T follicular helper cell (primary cell): ENCODE measurements around the gene OR52E2.
"Not testable (repeated sequence)": the region's sequence is repeated elsewhere in the genome, so short reads cannot be mapped to it uniquely, and the experiment has no call there.

Experiments
- DNase-seq: peaks from one replicate; pipeline ENCODE4 v3.0.0-alpha.2; 2020; ENCODE audit warnings: low read depth
- total RNA-seq, 2 experiments: gene quantifications; one replicate each; lab custom pipeline; 2026; lab: John Stamatoyannopoulos, UW

Gene OR52E2
- total RNA-seq: 0 reads per million in 2 experiments

DNA sequence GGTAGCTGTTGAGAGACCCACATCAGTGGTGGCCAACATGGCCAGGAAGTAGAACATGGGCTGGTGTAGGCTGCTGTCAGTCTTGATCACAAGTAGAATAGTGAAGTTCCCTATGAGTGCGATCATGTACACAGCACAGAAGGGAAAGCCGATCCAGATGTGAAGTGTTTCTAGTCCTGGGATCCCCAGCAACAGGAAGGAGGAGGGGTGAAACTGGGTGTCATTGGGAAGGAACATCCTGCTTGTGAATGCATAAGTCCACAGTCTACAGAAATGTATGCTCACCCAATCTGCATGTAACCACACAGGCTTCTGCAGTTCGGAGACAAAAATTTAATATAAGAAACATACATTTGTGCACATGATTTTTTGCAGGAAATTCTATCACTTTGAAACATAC lies at the start of gene OR52E2:
TSS of gene OR52E2 (minus strand) at position 237 of the 400 bp plus-strand sequence. CDS start at position 237, 0 bp downstream.
- no peak for DNase-seq

DNA sequence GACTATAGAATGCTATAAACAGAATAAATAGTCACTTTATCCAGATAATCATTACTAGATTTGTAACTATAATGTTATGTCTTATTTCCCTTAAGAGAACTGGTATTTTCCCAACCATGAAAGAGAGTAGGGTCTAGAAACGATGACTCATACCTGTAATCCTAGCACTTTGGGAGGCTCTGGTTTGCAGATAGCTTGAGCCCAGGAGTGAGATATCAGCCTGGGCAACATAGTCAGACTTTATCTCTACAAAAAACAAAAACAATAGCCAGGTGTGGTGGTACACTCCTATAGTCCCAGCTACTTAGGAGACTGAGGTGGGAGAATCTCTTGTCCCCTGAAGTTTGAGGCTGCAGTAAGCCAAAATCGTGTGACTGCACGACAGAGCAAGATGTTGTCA lies 47.9 kb upstream of the OR52E2 start:
- no peak for DNase-seq

DNA sequence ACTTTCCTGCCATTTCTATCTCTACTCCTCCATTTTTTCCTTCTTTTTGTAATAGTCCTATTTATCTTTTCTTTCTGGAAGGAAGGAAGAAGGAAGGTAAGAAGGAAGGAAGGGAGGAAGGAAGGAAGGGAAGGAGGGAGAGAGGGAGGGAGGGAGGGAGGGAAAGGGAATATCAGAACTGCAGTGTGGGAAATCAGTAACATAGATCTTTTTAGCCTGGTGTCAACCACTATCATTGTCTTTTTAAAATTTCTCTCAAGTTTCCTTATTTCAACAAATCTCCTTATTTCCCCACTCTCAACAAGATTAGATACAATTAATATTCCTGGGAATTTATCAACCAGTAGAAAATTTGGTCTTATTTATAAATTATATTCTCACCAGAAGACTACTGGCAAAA lies 43.6 kb upstream of the OR52E2 start:
- DNase-seq: no peak

DNA sequence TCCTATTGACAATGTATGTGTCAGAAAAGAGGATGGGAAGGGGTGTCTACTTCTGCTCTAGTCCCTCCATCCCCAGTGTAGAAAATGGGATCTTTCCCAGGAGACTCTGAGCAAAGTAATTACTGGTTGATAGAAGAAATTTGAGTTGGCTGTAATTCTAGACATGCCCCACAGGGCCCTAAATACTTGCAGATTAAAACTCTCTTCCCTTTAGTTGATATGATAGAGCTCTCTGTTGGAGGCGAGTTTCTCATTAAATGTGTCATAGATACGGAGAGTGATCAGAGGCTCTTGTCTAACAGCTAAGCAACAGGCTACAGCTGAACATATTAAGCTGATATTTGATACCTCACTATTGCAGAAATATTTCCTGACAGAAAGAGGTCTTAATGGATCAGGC lies 42.8 kb upstream of the OR52E2 start:
- DNase-seq: no peak

DNA sequence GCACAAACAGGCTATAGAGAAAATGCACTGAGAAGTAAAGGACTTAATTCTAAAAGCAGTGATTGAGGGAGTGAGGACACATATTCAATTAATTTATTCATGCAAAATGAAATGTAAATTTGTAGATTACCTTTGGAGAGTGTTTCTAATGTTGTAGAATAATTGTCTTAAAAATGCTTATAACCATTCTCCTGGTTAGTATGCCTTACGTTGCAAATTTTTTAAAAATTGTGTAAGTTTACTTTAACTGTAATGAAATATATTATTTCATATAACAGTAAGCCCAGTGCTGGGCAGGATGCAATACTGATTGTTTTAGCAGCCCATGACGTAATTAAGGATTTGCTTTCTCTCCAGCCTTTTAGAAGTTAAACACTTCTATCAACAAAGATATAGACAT lies 36.6 kb upstream of the OR52E2 start:
- no peak for DNase-seq

DNA sequence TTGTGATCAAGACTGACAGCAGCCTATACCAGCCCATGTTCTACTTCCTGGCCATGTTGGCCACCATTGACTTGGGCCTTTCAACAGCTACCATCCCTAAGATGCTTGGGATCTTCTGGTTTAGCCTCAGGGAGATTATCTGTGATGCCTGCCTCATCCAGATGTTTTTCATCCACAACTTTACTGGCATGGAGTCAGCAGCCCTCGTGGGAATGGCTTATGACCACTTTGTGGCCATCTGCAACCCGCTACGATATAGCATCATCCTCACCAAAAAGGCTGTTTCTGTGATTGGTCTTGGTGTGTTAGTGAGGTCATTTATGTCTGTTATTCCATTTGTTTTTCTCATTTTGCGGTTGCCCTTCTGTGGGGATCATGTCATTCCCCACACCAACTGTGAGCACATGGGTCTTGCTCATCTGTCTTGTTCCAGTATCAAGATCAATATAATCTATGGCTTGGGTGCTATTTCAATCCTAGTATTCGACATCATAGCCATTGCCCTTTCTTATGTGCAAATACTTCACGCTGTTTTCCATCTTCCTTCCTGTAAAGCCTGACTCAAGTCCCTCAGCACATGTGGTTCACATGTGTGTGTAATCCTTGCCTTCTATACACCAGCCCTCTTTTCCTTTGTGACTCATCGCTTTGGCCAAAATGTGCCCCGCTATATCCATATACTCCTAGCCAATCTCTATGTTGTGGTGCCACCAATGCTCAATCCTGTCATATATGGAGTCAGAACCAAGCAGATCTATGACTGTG lies 33.6 kb upstream of the OR52E2 start:
- no peak for DNase-seq

DNA sequence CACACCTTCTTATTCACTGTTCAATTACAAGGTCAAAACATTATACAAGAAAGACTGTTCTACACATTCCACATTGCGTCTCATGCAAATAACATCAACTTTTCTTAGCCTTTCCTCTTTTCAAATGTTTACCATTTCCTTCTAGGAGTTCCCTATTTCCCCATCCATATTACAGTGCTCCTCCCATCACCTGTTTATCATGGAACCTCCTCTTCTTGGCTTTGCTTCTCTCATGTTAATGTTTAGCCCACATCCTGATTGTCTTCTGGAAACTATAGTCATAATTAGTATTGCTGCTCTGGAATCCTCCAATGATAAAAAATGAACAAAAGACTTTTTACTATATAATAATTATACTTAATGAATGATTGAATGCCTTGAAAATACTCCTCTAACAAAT lies 31.2 kb upstream of the OR52E2 start:
- DNase-seq: no peak

DNA sequence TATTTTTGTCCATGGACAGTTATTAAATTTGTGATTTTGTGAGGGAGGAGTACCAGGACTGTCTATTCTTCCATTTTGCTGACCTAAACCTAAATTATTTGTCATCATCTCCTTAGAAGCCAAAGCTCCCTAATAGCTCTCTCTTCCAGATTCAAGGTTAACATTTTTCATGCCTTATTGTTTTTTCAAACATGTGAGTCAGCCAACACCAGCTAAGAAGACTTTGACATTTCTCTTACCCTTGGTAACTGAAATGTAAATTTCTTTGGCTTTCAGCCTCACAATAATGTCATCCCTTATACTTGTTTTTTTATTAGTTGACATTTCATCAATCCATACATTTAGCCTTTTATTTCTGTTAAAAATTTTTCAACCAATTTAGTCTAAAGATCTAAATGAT lies 29.1 kb upstream of the OR52E2 start:
- no peak for DNase-seq

DNA sequence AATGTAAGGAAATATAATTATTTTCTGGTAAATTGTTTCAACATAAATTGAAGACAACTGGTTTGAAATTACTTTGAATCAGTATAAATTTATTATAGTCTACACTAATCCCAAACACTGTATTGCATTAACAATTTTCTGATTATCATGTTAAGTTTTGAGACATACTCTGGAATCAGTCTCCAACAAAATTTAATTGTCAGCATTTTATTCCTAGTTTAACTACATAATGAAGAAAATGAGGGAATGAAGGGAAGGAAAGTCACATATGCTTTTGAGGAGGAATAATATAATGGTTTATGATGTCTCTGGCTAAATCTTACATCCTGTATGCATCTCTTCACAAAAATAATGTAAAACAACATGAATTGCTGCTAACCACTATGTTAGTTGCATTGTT lies 24.2 kb upstream of the OR52E2 start:
- no peak for DNase-seq

DNA sequence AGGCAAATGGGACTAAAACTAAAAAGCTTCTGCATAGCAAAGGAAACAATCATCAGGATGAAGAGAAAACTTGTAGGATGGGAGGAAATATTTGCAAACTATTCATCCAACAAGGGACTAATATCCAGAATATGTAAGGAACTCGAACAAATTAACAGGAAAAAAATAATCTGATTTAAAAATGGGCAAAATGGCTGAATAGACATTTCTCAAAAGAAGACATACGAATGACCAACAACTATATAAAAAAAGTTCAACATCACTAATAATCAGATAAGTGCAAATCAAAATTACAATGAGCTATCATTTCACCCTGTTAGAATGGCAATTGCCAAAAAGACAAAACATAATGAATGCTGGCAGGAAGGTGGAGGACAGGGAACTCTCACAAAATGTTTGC lies 22.0 kb upstream of the OR52E2 start:
- DNase-seq: no peak

DNA sequence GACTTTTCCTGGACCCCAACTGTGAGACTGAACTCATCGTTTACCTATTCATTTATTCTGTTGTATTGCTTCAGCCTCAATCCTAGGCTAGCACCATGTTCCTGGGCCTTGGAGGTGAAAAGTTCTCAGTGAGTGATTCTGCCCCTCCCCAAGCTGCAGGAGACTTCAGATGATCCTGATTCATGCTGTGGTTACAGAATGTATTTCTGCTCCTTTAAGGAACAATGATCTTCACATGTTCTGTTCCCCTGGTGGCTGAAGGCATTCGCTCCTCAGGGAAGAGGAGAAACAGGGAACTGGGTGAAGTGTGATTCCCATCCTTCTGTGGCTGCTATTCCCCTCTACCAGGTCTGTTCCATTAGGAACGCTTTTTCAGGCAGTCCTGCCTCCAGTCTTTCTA lies 12.4 kb upstream of the OR52E2 start:
- no peak for DNase-seq

DNA sequence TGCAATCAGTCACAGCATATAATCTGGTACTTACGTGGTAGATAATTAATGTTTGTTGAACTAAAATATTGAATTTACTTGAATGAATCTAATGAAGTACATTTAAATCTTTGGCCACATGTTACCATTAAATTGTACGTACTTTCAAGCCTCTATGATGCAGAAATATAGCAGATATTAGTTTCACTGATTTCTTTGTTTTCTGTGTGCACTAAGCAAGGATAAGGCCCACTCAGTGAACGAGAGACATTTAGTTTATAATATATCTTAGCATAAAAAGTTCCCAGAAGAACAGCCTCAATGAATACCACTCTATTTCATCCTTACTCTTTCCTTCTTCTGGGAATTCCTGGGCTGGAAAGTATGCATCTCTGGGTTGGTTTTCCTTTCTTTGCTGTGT lies 9.8 kb upstream of the OR52E2 start, which contains the start of gene OR52E1:
TSS of gene OR52E1 (plus strand) at position 301 of the 400 bp plus-strand sequence.
- no peak for DNase-seq

DNA sequence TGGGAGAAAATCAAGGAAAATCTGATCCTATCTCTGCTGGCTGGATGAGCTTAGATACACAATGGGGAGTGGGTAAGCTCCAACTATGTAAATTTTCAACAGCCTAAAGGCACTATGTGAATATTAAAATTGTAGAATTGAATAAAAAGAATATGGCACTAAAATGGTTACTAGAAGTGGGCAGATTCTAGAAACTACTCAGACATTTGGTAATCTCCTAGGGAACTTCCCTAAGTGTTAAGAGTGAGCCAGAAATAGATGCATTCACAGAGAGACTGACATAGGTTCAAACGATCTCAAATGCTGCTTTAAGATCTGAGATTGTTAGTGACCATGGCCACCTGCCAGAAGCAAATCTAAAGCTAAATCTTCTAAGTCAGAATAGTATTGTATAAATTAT lies 5.6 kb upstream of the OR52E2 start:
- no peak for DNase-seq

DNA sequence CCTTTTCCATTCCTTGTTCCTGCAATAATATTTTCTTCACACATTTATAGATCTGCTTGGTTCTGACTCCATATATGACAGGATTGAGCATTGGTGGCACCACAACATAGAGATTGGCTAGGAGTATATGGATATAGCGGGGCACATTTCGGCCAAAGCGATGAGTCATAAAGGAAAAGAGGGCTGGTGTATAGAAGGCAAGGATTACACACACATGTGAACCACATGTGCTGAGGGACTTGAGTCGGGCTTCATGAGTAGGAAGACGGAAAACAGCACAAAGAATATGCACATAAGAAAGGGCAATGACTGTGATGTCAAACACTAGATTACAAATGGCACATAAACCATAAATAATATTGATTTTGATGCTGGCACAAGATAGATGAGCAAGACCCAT lies 748 bp downstream of the OR52E2 start:
- DNase-seq: not testable (repeated sequence)

DNA sequence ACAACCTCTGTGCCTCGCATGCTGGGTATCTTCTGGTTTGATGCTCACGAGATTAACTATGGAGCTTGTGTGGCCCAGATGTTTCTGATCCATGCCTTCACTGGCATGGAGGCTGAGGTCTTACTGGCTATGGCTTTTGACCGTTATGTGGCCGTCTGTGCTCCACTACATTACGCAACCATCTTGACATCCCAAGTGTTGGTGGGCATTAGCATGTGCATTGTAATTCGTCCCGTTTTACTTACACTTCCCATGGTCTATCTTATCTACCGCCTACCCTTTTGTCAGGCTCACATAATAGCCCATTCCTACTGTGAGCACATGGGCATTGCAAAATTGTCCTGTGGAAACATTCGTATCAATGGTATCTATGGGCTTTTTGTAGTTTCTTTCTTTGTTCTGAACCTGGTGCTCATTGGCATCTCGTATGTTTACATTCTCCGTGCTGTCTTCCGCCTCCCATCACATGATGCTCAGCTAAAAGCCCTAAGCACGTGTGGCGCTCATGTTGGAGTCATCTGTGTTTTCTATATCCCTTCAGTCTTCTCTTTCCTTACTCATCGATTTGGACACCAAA lies 12.6 kb downstream of the OR52E2 start:
- DNase-seq: no peak

DNA sequence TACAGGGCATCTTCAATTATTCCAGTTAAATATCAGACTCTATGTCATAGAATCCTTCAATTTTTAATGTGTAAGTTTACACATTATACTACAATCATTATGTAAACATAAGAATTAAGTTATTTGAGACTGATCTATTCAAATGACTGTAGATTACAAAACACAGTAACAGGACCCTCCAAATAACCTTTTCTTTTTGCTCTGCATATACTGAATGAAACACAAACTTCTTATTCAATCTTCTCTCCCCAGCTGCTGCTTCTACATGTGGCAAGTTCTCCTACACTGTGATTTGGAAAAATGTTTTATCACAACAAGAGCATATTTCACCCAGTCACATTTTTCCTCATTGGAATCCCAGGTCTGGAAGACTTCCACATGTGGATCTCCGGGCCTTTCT lies 13.2 kb downstream of the OR52E2 start, which contains the start of gene OR52J3:
TSS of gene OR52J3 (plus strand) at position 301 of the 400 bp plus-strand sequence. CDS start at position 301, 0 bp downstream.
- DNase-seq: no peak

DNA sequence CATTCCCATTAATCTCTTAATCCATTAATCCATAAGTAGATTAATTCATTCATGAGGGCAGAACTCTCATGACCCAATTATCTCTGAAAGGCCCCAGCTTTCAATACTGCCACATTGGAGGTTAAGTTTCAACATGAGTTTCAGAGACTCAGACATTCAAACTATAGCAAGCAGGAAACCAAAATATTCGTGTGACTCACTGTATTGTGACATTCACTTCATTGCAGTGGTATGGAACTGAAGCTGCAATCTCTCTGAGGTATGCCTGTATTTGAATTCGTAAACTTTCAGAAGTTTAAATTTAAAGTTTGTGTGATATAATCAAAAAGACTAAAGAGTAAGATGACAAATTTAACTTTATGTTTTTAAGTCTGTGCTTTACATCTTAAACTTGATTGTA lies 16.0 kb downstream of the OR52E2 start:
- DNase-seq: no peak

DNA sequence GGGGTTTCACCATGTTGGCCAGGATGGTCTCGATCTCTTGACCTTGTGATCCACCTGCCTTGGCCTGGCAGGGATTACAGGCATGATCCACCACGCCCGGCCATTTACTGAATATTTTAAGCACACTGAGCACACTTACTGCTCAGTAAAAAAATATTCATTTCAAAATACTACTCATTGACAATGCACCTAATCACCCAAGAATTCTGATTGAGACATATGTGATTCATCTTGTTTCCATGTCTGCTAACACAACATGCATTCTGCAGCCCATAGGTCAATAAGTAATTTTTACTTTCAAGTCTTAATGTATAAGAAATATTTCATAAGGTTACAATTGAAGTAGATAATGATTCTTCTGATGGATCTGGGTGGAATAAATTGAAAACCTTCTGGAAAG lies 17.3 kb downstream of the OR52E2 start:
- DNase-seq: no peak

DNA sequence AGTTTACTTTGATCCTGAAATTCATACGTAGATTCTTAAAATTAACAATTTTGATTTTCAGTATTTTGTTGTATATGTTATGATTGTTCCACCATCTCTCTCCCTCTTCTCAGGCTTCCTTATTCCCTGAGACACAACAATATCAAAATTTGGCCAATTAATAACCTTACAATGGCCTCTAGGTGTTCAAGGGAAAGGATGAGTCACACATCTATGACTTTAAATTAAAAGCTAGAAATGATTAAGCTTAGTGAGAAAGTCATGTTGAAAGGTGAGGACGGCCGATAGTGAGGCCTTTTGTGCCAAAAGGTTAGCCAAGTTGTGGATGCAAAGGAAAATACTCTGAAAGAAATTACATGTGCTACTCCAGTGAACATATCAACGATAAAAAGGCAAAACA lies 18.6 kb downstream of the OR52E2 start:
- DNase-seq: no peak

DNA sequence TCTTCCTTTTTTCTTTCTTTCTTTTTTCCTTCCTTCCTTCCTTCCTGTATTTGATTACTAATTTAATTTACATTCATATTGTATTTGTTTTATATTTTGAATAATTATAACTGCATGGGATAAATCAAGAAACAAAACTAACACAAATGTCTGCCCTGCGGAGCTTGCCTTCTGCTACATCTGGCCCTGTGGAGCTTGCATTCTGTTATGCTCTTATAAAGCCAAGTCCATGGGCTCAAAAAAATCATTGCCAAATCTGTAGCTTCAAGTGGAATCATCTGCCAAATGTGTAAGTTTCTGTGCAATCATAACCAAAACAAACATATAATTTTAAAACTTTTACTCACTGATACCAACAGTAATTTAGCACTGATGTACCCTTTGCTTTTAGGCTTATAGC lies 21.1 kb downstream of the OR52E2 start:
- no peak for DNase-seq

DNA sequence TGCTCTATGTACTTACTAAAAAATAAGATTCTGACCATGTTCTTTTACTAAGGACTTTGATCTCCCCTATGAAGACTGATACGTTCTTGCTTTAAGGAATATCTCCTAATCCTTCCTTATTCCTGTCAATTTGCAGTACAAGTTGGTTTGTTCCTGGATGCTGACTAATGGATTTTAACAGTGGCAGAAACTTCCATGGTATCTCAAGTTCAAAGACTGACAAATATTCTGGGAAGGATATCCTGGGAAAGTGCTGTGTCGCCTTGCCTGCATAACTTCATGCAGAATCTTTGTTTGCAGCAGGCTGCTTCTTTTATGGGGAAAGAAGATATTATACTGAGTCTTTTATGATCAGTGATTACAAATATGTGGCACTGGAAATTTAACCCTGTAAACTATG lies 21.5 kb downstream of the OR52E2 start:
- no peak for DNase-seq

DNA sequence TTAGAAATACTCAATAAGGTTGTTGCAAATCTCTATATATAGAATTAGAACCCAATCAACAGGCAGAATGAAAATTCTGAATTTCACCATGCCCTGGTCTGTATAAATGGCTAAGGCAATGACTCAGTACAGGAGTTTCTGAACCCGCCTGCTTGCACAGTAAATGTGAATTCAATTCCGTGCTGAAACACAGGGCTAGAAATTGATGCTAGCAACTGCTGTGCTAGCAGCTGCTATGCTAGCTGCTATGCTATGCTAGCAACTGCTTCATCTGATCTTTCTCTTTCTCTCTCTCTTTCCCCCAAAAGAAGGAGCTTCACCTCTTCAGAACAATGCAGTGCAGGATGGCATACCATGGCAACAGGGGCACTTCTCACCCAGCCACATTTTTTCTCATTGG lies 22.8 kb downstream of the OR52E2 start:
- no peak for DNase-seq

DNA sequence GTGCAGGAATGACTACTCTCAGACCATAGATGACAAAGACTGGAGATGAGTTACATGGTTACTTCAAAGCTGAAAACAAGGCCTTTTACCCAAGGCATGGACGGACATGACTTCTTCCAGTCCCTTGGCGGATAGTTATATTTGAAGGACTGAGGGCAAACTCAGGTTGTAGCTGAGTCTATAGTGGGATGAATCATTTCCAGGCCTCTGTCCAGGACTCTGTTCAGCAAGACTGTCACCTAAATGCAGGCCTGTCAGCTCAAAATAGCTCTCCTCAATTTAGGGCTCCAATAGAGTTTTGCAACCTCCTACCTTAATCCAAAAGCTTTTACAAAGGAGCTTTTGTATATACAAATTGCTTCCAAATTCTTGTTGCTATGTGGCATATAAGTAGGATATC lies 37.4 kb downstream of the OR52E2 start:
- no peak for DNase-seq

DNA sequence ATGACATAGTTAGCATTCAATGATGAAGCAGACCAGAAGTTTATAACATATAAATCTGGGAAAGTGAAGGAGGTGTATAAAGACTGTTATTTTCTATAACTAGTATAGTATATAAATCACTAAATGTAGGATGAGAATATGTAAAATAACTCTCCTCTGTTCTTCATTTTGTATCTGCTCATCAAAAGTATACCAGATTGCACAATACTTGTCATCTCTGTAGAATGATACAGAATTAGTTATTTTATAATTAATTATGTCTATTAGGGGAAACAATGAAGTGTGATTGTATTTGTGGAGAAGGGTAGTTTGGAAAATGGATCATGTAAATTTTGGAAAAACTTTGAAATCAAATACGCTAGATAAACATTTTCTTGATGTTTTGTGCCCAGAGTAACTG lies 46.4 kb downstream of the OR52E2 start:
- DNase-seq: no peak
